HTERT RPE-1 (cell line): Measurements from ENCODE around the gene MDP1.
"Not testable (repeated sequence)": the region's sequence is repeated elsewhere in the genome, so short reads cannot be mapped to it uniquely, and the experiment has no call there.

Experiments
- in situ Hi-C: fragments of 300-500 bp; cut with MboI; formaldehyde crosslinking; loops from 4 replicates; pipeline ENCODE4 v1.14.3; 2020; ENCODE audit warnings: low sequenced_read_pairs

MDP1 gene

GRCh38 chr14:24232121-24232644, 16.3 kb upstream of the MDP1 start, which contains the start of gene NEDD8:
NEDD8 (minus strand) TSS chr14:24232367; CDS start chr14:24232267, 100 bp downstream.
- in situ Hi-C loops, result no loop called here

GRCh38 chr14:24231263-24232120, 15.6 kb upstream of the MDP1 start:
- in situ Hi-C loops, result no loop called here

- in situ Hi-C loops, result no loop called here
Measured at GRCh38 chr14:24228902-24229301, 13.0 kb upstream of the MDP1 start.

GRCh38 chr14:24226473-24226872, 10.6 kb upstream of the MDP1 start:
- in situ Hi-C loops, result no loop called here

GRCh38 chr14:24224618-24225071, 8.8 kb upstream of the MDP1 start:
- in situ Hi-C loops, result no loop called here

- in situ Hi-C loops, result not testable (repeated sequence)
Measured at GRCh38 chr14:24222987-24223386, 7.1 kb upstream of the MDP1 start.

GRCh38 chr14:24219521-24219920, 3.7 kb upstream of the MDP1 start:
- in situ Hi-C loops, result no loop called here

GRCh38 chr14:24219080-24219479, 3.2 kb upstream of the MDP1 start:
- in situ Hi-C loops, result no loop called here

- in situ Hi-C loops, result not testable (repeated sequence)
Measured at GRCh38 chr14:24216876-24217275, 1.0 kb upstream of the MDP1 start.

GRCh38 chr14:24216345-24216699, 456 bp upstream of the MDP1 start:
- in situ Hi-C loops, result no loop called here

- in situ Hi-C loops, result no loop called here
Measured at GRCh38 chr14:24213866-24214662, 1.8 kb downstream of the MDP1 start.

- in situ Hi-C loops, result no loop called here
Measured at GRCh38 chr14:24212924-24213865, 2.7 kb downstream of the MDP1 start, which contains the start of gene CHMP4A. CHMP4A (minus strand) TSS chr14:24213488; CDS start chr14:24213439, 49 bp downstream.

- in situ Hi-C loops, result no loop called here
Measured at GRCh38 chr14:24211311-24211710, 4.6 kb downstream of the MDP1 start.

- in situ Hi-C loops, result no loop called here
Measured at GRCh38 chr14:24207625-24208024, 8.2 kb downstream of the MDP1 start.

- in situ Hi-C loops, result no loop called here
Measured at GRCh38 chr14:24207104-24207551, 8.7 kb downstream of the MDP1 start.

- in situ Hi-C loops, result no loop called here
Measured at GRCh38 chr14:24206260-24207103, 9.4 kb downstream of the MDP1 start.

GRCh38 chr14:24204163-24205146, 11.4 kb downstream of the MDP1 start:
- in situ Hi-C loops, result no loop called here

- in situ Hi-C loops, result not testable (repeated sequence)
Measured at GRCh38 chr14:24203249-24203886, 12.5 kb downstream of the MDP1 start.
